ENCODE data around the gene GCLM.
"Not testable (repeated sequence)": the region's sequence is repeated elsewhere in the genome, so short reads cannot be mapped to it uniquely, and the experiment has no call there.

GRCh38 chr1:93857653-93858052 lies 51.6 kb downstream of the GCLM start:
- TF ChIP-seq POLR2A (IDR thresholded peaks at IDR 0.05; ENCODE audit: low read depth, low read length); EZH2 (IDR thresholded peaks at IDR 0.05; ENCODE audit: borderline replicate concordance, low read depth, low read length, severe bottlenecking); MYC (IDR thresholded peaks at IDR 0.05; ENCODE audit: low read depth, low read length): not testable (repeated sequence)
